Peyer's patch (tissue), 4 donors: ENCODE data around the gene RFTN1. TPM values are rescaled to one million over a fixed set of nuclear protein-coding genes. Genes with fewer than 3 reads are reported as not detected.

Experiments used
- DNase-seq, 3 donors: peaks; one replicate each; pipeline ENCODE4 v3.0.0-alpha.2; 2017 to 2019
- H3K27ac ChIP-seq, 4 donors: fragments of 200-600 bp; sonication (generic); one replicate each; pipeline ENCODE4 v1.5.1; 2016 to 2019
- H3K27me3 ChIP-seq, 2 donors: fragments of 200-600 bp; sonication (generic); one replicate each; pipeline ENCODE4 v1.5.1; 2019
- H3K36me3 ChIP-seq, 3 donors: fragments of 200-600 bp; sonication (generic); one replicate each; pipeline ENCODE4 v1.5.1; 2016 to 2019
- H3K4me1 ChIP-seq, 4 donors: fragments of 200-600 bp; sonication (generic); one replicate each; pipeline ENCODE4 v1.5.1; 2016 to 2019
- H3K4me3 ChIP-seq, 4 donors: fragments of 200-600 bp; sonication (generic); 1 replicate in 3 of 4; 2 replicates in 1 of 4; pipeline ENCODE4 v1.5.1; 2016 to 2019; ENCODE audit warnings: mild to moderate bottlenecking in 1 of 4
- H3K9me3 ChIP-seq, 4 donors: fragments of 200-600 bp; sonication (generic); one replicate each; pipeline ENCODE4 v1.5.1; 2016 to 2019; ENCODE audit warnings: mild to moderate bottlenecking in 1 of 4
- CTCF ChIP-seq, 6 experiments: fragments of 450-650 bp in 4 of 6; fragments of 200-600 bp in 2 of 6; sonication (generic) in 1 of 6; IDR thresholded peaks; one replicate each; pipeline ENCODE4 v1.5.1; 2017 to 2019; ENCODE audit warnings: antibody characterized with exemption in 6 of 6, mild to moderate bottlenecking in 3 of 6, moderate library complexity in 1 of 6
- POLR2A ChIP-seq, 2 donors: fragments of 450-650 bp; IDR thresholded peaks; one replicate each; pipeline ENCODE4 v1.5.1; 2017; ENCODE audit warnings: antibody characterized with exemption in 2 of 2, mild to moderate bottlenecking in 2 of 2, moderate library complexity in 2 of 2
- total RNA-seq, 4 donors: library from RNA; depleted of rRNA; stranded (reverse); fragments of >200 nt; gene quantifications; one replicate each; pipeline ENCODE4 v1.1.0, GENCODE V29; 2016

Gene RFTN1
- total RNA-seq, 4 donors from 2014 or later, result 6.1 to 135 (median 32.0) TPM

GRCh38 chr3:16478516-16478915 is 35.0 kb downstream of the RFTN1 start:
- H3K9me3 ChIP-seq, result no peaks in the 10 kb centered on the region
- no peak overlapping the region for H3K27ac ChIP-seq
- TF ChIP-seq POLR2A (IDR thresholded peaks at IDR 0.05), result no peak
- TF ChIP-seq CTCF (IDR thresholded peaks at IDR 0.05), result no peak
- H3K27me3 ChIP-seq, result no peaks in the 10 kb centered on the region
- H3K4me1 ChIP-seq, result peaks cover 0 to 29% (median 12%) of the 10 kb centered on the region in 4 donors
- H3K4me3 ChIP-seq, result no peak overlapping the region
- H3K36me3 ChIP-seq, result no peaks in the 10 kb centered on the region
- no peak for DNase-seq

GRCh38 chr3:16477521-16477920 is 36.0 kb downstream of the RFTN1 start:
- no peak overlapping the region for H3K4me3 ChIP-seq
- H3K9me3 ChIP-seq, result no peaks in the 10 kb centered on the region
- peaks cover 0 to 22% (median 9%) of the 10 kb centered on the region in 4 donors for H3K4me1 ChIP-seq
- no peaks in the 10 kb centered on the region for H3K36me3 ChIP-seq
- DNase-seq, result no peak
- no peak for TF ChIP-seq CTCF (IDR thresholded peaks at IDR 0.05)
- TF ChIP-seq POLR2A (IDR thresholded peaks at IDR 0.05), result no peak
- H3K27me3 ChIP-seq, result no peaks in the 10 kb centered on the region
- no peak overlapping the region for H3K27ac ChIP-seq

GRCh38 chr3:16477056-16477455 is 36.4 kb downstream of the RFTN1 start:
- Histone ChIP-seq H3K4me1 (peaks cover 0 to 18% (median 6%) of the 10 kb centered on the region in 4 donors), H3K9me3 (no peaks in the 10 kb centered on the region), H3K27ac (peak overlapping the region in 1 of 4 donors; percentile 35), H3K36me3 (no peaks in the 10 kb centered on the region), H3K4me3 (no peak overlapping the region), H3K27me3 (no peaks in the 10 kb centered on the region)
- TF ChIP-seq POLR2A (IDR thresholded peaks at IDR 0.05), result no peak
- no peak for TF ChIP-seq CTCF (IDR thresholded peaks at IDR 0.05)
- no peak for DNase-seq

GRCh38 chr3:16476636-16477035 is 36.9 kb downstream of the RFTN1 start:
- peaks cover 0 to 14% (median 2%) of the 10 kb centered on the region in 4 donors for H3K4me1 ChIP-seq
- no peaks in the 10 kb centered on the region for H3K36me3 ChIP-seq
- no peaks in the 10 kb centered on the region for H3K9me3 ChIP-seq
- TF ChIP-seq CTCF (IDR thresholded peaks at IDR 0.05), result no peak
- TF ChIP-seq POLR2A (IDR thresholded peaks at IDR 0.05), result no peak
- peak overlapping the region in 1 of 4 donors; percentile 35 for H3K27ac ChIP-seq
- no peak for DNase-seq
- H3K4me3 ChIP-seq, result no peak overlapping the region
- no peaks in the 10 kb centered on the region for H3K27me3 ChIP-seq

GRCh38 chr3:16475766-16476165 is 37.7 kb downstream of the RFTN1 start:
- no peaks in the 10 kb centered on the region for H3K27me3 ChIP-seq

More at GRCh38 chr3:16475766-16476165, 37.7 kb downstream of the RFTN1 start:
- Histone ChIP-seq H3K36me3 (no peaks in the 10 kb centered on the region), H3K4me3 (no peak overlapping the region), H3K9me3 (no peaks in the 10 kb centered on the region), H3K27ac (peak overlapping the region in 1 of 4 donors; percentile 33), H3K4me1 (peaks cover 0 to 7% (median 2%) of the 10 kb centered on the region in 4 donors)
- no peak for TF ChIP-seq POLR2A (IDR thresholded peaks at IDR 0.05)
- no peak for TF ChIP-seq CTCF (IDR thresholded peaks at IDR 0.05)
- no peak for DNase-seq
